ENCODE measurements around the gene ABCC6.
"Not testable (repeated sequence)": the region's sequence is repeated elsewhere in the genome, so short reads cannot be mapped to it uniquely, and the experiment has no call there.

The ABCC6 gene

DNA sequence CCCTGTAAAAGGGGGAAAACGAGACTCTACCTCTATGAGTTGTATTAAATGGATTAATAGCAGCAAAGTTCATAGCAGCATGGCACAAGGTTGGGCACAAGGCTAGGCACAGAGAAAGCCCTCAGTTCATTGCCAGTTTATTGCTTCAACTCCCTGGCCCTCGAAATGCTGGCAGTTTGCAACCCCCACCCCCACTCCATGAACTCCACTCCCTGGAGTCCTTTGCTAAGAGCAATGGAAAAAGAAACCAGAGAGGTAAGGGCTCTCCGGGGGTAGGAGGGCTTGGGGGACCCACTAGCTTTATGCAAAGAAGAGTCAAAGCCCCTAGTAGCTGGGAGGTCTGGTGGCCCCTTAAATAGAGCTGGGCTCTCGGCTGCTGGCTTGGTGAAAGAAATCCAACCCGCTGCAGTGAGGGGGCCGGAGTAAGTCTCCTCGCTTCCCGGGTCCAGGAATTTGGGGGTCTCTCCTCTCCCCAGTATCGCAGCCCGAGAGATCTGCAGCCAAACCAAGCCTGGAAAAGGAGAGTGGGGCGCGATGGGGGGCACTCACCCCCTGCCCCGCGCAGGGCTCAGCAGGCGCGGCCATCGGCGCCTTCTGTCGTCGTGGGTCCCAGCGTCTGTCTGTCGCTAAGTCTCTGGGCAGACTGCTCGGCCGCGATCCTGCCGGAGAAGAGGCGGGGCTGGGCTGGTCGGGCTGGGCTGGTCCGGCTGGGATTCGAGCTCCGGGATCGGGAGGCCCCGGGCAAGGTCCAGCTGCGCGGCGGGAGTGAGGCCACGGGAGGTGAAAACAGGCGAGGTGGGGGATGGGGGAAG lies at the start of gene ABCC6:
ABCC6 (minus strand) TSS at position 645 of the 812 bp plus-strand sequence; CDS start at position 585, 60 bp downstream.
- not testable (repeated sequence) for DNase-seq (ENCODE audit: low read depth)

DNA sequence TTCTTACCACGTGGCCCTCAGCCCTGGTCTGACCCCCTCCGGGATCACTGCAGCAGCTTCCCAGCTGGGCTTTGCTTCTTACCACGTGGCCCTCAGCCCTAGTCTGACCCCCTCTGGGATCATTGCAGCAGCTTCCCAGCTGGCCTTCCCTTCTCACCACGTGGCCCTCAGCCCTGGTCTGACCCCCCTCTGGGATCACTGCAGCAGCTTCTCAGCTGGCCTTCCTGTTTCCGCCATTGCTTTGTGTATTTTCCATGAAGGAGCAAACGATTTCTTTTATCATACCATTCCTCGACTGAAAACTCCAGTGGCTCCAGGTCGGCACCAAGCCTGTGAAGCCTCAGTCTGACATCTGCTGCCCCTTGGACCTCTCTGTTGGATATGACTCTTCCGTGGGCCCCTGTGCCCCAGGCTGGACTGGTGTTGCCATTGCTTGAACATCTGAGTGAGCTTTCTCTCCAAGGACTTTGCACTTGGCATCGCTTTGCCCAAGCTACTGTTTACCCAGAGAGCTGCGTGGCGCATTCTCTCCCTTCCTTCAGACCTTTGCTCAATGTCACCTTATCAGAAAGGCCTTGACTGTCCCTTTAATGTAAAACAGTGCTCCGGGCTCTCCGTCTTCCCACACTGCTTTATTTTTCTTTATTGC lies 49.4 kb upstream of the ABCC6 start:
- not testable (repeated sequence) for DNase-seq (ENCODE audit: low read depth)

DNA sequence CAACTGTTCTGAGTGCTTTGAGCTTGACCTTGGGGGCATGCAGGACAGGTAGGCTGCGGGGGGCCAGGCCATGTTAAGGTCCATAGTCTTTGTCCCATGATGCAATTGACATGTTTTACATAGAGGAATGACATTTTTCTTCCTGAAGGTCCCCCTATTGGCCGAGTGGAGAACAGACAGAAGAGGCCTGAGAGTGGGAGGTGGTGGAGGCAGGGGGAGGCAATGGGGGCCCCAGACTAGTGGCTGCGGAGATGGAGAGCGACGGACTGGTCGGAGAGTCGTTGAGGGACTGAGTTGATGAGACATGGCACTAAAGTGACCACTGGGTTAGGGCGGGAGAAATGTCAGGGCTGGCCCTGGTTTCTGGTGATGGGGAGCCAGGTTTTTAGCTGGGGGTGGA lies 48.4 kb upstream of the ABCC6 start:
- not testable (repeated sequence) for DNase-seq (ENCODE audit: low read depth)

DNA sequence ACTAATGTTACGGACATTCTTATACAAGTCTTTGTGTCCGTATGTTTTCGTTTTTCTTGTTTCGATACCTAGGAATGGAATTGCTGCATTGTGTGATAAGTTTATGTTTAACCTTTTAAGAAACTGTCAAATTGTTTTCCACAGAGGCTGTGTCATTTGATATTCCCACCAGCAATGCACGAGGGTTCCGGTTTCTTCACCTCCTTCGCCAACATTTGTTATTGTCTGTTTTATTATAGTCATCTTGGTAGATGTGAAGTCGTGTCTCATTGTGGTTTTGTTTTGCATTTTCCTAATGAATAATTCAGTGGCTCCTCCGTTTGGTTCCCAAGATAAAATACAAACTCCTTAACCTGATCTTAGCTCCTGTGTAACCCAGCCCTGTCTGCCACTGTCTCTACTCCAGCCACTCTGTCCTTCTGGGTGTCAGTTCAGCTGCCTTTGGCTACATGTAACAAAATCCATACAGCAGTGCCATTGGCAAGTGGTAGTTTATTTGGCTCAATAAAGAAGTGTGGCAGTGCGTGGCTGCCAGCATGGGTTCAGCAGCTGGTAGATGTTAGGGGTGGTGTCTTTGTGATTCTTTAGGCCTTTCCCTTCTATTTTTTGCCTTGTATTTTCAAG lies 45.0 kb upstream of the ABCC6 start:
- not testable (repeated sequence) for DNase-seq (ENCODE audit: low read depth)

DNA sequence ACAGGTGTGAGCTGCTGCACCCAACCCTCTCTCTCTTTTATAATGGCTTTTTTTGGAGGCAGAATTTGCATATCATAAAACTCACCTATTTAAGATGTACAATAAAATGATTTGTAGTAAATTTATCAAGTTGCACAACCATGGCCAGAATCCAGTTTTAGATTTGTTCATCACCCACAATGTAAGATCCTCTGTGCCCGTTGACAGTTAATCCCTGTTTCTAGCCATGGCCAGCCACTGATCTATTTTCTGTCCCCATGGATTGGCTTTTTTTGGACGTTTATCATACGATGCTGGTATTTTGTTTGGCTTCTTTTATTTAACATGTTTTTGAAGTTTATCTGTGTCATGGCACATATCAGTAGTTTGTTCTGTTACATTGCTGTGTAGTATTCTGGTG lies 44.4 kb upstream of the ABCC6 start:
- DNase-seq (ENCODE audit: low read depth), result not testable (repeated sequence)

DNA sequence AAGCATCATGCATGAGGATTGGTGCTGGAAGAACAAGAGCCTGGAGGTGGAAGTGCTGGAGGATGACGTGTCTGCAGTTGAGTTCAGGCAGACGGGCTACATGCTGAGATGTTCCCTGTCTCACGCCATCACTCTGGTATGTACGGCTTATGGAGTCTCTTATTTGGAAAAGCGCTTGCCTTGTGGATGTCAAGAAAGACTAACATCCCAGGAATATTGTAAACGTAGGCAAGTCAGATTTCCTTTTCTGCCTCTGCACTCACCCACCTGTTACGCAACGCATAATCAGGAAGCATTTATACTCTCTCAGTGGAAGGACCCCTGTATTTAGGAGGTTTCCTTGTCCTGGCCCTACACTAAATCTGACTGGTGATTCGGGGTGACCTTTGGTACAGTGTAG lies 41.8 kb upstream of the ABCC6 start:
- DNase-seq (ENCODE audit: low read depth), result not testable (repeated sequence)

DNA sequence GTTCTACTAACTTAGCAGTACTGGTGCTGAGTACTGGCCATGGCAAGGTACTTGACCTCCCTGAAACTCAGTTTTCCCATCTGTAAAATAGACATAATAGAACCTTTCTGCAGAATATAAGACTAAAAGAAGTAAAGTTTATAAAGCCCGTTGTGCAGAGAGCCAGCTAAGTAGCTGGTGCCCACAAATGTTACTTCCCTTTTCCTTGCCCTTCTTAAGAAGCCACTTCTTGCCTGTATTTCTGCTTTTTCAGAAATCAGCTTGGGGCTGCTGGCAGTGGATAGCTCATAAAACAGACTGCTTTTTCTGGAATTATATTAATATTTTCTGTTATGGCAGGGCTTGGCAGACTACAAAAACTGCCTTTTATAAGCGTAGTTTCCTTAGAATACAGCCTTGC lies 40.7 kb upstream of the ABCC6 start:
- DNase-seq (ENCODE audit: low read depth), result not testable (repeated sequence)

DNA sequence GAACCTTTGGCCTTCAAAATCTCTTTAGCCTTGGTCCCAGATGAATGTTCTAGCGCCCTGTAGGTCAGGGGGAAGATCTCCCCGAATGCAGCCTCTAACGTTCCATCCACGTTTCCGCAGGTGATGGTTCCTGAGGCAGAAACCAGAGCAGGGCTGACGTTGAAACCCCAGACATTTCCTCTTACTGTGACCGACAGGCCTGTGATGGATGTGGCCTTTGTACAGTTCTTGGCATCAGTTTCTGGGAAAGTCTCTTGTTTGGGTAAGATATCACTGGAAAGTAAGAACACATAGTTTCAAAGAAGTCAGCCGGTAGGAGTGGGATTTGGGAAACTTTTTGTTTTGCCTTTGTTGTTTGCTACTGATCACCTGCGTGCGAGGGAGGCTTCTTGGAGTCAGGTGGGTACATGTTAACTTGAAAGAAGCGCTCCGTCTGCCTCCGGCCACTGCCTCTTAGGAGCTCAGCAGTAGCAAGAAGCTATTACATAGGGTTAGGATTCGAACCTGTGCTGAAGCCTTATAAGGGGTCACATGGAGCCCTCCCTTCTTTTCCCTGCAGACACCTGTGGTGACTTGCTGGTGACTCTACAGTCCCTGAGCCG lies 39.8 kb upstream of the ABCC6 start:
- DNase-seq (ENCODE audit: low read depth), result not testable (repeated sequence)

DNA sequence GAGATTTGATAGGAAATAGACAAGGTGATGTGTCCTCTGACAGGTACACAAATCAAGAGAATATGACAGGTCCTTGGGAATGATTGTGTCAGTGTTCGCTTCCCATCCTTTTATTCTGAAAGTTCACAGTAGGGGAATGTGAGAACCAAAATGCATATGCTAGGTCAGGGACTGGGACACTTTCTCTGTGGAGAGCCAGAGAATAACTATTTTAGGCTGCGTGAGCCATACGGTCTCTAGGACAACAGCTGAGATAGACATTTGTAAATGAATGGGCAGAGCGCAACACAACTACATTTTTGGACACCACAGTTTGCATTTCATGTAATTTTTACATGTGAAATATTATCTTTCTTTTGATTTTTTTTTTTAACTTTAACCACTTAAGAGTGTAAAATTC lies 36.7 kb upstream of the ABCC6 start:
- DNase-seq (ENCODE audit: low read depth), result not testable (repeated sequence)

DNA sequence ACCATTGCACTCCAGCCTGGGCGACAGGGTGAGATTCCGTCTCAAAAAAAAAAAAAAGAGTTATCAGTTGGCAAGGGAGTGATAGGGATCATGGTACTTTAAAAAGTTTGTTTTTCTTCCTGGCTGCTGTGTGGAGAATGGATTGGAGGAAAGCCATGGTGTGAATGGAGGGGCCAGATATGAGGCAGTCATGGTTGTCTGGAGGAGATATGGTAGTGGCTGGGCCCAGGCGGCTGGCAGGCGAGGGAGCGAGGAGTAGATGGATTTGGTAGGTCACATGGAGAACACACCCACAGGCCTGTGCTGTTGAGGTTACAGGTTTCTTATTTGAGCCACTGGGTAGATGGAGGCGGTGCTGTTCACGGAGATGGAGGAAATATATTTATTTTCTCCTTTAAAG lies 35.5 kb upstream of the ABCC6 start:
- DNase-seq (ENCODE audit: low read depth), result not testable (repeated sequence)

DNA sequence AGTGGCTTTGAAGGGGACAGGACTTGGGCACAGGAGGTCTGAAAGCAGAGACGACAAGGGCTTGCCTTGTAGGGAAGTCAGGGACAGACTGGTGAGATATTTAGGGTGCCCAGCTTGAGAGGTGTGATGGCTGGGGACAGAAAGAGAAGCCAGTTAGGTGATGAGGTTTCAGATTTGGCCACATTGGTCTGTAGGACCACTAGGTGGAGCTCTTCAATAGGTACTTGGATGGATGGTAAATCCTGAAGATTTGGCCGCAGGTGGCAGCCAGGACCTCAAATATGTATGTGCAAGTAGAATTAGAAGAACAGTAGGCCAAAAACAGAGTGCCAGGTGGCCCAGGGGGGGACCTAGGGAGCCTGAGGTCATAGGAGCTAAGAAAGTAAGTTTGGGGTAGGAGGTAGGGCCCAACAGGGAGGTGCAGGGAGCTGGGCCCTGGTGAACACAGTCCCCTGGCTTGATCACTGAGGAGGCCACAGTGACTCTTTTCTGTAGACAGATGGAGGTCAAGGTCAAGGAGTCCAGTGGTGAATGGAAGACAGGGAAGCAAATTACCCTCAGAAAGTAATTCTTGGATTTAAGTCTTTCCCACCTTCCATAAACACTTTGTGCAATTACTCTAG lies 34.1 kb upstream of the ABCC6 start:
- DNase-seq (ENCODE audit: low read depth), result not testable (repeated sequence)

DNA sequence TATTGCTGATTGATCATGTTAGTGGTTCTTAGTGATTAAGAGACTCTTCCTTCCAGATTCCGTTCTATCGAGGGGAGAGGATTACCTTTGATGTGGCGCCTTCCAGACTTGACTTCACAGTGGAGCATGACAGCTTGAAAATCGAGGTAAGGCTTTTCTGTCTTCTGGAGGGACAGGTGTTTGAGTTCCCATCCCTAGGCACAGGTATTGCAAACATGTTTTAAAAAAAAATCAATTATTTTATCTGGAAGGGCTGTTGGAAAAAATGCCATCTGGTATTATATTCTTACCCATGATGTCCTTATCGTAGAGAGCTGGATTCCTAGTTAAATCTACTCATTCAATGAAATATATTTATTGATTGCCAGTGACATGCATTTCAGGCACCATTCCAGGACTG lies 29.1 kb upstream of the ABCC6 start:
- not testable (repeated sequence) for DNase-seq (ENCODE audit: low read depth)

DNA sequence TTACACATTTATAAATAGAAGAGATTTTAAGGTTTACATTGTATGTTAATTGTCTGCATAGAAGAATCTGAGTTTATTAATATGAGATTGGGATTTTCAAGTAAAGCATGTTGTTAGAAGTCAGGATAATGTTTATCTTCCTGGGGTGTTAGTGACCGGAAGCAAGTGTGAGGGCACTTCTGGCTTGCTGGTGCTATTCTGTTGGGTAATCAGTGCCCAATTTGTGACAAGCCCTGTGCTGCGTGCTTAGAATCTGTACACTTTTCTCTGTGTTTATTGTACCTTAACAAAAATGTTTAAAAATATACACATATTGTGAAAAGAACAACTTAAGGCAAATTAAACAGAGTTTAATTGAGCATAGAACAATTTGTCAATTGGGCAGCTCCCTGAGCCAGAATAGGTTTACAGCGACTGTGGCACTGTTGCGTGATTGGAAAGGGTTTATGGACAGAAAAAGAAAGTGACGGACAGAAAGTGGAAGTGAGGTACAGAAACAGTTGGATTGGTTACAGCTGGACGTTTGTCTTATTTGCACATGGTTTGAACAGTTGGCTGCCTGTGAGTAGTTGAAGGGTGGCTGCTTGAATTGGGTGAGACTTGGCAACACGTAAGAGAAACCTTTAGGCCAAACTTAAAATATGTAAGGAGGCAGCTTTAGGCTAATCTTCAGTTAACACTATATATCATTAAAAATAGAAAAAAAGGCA lies 26.5 kb upstream of the ABCC6 start:
- not testable (repeated sequence) for DNase-seq (ENCODE audit: low read depth)

DNA sequence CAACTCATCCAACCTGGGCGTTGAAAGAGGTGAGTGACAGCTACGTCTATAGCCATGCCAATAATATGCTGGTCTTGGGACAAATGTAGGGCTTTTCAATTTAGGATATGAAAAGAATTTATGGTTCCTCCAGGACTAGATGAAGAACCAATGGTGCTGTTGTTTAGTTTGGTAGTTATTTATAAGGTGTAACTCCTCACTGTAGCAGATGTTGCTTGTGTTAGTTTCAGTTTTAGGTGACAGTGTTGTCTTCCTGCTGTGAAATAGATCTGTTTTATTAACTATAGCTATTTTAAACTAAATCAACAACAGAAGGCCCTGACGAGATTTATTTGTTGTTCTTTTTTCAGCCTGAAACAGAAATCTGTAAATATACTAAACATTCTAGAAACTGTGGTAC lies 24.1 kb upstream of the ABCC6 start:
- DNase-seq (ENCODE audit: low read depth), result not testable (repeated sequence)

DNA sequence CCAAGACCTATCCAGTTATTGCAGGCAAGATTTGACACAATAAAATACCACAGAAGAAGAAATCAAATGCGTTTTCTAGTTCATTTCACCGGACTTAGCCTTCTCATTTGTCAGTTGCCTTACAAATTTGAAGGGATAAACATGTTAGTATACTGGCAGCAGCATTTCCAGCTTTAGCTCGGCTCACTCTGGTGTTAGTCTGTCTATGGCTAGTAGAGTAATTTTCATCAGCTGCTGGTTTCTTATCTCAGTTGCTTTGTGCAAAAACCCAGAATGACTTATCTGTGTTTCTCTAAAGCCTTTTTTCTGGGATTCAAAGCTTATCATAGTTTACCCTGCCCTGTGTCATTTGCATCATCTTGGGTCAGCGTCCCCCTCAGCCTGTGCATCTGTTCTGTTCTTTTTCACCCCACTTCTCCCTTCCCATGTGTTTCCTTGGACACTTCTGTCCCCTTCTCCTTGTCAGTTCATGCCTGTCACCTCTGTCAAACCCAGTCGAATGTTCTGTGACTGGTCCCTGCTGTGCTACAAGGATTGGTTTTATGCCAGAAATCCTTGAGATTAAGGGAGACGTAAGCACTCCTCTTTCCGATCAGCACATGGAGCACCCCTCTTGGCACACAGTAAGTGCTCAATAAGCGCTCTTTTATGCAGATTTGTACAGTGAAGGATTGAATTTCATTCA lies 23.4 kb upstream of the ABCC6 start:
- not testable (repeated sequence) for DNase-seq (ENCODE audit: low read depth)

DNA sequence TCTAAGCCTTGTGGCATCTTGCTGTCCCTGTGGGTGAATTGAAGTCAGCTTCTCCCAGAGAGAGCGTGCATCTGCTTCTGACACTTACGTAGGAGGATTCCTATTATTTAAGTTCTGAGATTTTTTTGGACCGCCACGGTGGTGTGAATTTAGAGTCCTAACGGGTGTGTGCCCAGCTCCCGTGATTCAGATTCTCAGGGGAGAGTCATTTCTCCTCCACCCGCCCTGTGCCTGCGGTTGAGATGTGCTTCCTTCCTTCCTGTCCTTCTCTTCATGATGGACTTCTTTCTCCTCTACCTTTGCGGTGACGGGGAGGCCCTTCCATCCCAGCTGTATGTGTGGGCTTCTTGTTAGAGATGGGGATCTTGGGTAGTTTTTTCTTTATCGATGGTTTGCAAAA lies 20.6 kb upstream of the ABCC6 start:
- DNase-seq (ENCODE audit: low read depth), result not testable (repeated sequence)

DNA sequence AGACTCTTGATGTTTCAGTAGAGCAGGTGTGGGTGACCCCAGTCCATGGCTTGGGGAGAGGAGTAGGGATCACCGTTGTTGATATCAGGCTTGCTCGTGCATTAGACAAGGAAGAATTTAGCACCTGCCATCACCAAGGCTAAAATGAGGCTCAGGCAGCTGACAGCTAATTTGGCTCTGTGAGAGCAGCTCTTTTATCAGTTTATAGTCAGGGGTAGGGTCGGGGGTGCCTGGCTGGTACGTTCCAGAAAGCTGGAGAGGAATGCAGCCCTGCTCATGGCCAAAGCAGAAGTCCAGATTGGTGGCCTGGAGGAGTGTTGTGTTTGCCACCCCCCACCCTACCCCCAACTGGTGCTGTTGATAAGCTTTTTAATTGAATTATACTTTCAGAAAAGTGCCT lies 17.4 kb upstream of the ABCC6 start:
- DNase-seq (ENCODE audit: low read depth), result not testable (repeated sequence)

DNA sequence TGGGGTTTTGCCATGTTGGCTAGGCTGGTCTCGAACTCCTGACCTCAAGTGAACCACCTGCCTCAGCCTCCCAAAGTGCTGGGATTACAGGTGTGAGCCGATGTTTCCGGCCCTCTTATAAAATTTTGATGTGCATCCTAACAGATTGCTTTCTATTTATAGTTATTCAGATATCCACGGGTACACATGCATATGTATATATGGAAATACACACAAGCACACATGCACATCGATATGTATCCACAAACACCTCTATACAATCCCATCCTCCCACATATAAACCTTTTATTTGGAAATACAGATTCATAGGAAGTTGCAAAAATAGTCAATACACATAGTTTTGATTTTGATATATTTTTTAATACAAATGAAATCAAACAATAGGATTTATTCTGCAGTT lies 14.4 kb upstream of the ABCC6 start:
- DNase-seq (ENCODE audit: low read depth), result not testable (repeated sequence)

DNA sequence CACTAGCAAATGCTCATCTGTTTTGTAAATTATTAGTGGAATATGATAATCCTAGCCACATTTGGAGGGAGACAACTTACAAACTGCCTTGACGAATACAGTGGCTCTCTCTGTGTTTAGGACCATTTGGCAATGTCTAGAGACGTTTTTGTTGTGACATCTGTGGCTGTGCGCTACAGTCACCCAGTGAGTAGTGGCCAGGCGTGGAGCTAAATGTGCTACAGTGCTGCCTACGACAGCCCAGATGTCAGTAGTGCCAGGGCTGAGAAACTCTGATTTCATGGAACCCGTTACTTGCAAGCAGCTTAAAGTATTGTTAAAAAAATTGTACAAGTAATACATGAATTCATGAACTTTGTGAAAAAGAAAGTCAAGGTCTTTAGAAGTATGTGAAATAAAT lies 13.8 kb upstream of the ABCC6 start:
- not testable (repeated sequence) for DNase-seq (ENCODE audit: low read depth)

DNA sequence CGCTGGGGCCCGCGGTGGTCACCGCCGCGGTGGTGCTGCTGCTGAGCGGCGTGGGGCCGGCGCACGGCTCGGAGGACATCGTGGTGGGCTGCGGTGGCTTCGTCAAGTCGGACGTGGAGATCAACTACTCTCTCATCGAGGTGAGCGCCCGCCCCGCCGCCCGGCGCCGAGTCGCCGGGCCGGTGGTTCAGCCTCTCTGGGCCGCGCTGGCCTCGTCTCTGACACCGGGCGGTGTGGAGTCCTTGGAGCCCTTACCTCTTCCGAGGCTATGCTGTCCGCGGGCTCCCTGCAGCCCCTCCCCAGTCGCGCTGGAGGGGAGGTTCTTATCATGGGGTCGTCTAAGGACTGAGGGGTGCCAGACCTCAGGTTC lies 9.4 kb upstream of the ABCC6 start:
- not testable (repeated sequence) for DNase-seq (ENCODE audit: low read depth)

Data from fibroblast of gingiva (primary cell).